Neutrophil (primary cell): Measurements from ENCODE around the gene DOCK4.

Experiments
- H3K27ac ChIP-seq: fragments of 200-600 bp; sonication (generic); 2 replicates; pipeline ENCODE4 v1.5.1; 2016; ENCODE audit warnings: mild to moderate bottlenecking, moderate library complexity
- H3K27me3 ChIP-seq: fragments of 200-600 bp; sonication (generic); 2 replicates; pipeline ENCODE4 v1.6.0; 2016; ENCODE audit warnings: mild to moderate bottlenecking
- H3K36me3 ChIP-seq: fragments of 200-600 bp; sonication (generic); 2 replicates; pipeline ENCODE4 v1.5.1; 2017
- H3K4me1 ChIP-seq, 2 experiments: fragments of 200-600 bp in 1 of 2; sonication (generic) in 1 of 2; 1 replicate in 1 of 2; 2 replicates in 1 of 2; pipeline versions ENCODE4 v1.5.1 to v1.6.1; 2013 to 2016; ENCODE audit warnings: low read depth in 1 of 2, low read length in 1 of 2, mild to moderate bottlenecking in 1 of 2, moderate library complexity in 1 of 2; ENCODE audit not compliant: control insufficient read depth in 1 of 2, insufficient read depth in 1 of 2
- H3K4me3 ChIP-seq, 2 experiments: fragments of 200-600 bp in 1 of 2; sonication (generic) in 1 of 2; 1 replicate in 1 of 2; 2 replicates in 1 of 2; pipeline ENCODE4 v1.5.1; 2013 to 2016; ENCODE audit warnings: low read depth in 1 of 2, low read length in 1 of 2, mild to moderate bottlenecking in 1 of 2, moderate library complexity in 1 of 2
- H3K9me3 ChIP-seq: fragments of 200-600 bp; sonication (generic); 2 replicates; pipeline ENCODE4 v1.5.1; 2016
- TF ChIP-seq, protein P1 (sequence below): fragments of 200-600 bp; sonication (generic); IDR thresholded peaks from 2 replicates; pipeline ENCODE4 v1.5.1; 2016; ENCODE audit warnings: antibody characterized with exemption

Gene DOCK4

DNA sequence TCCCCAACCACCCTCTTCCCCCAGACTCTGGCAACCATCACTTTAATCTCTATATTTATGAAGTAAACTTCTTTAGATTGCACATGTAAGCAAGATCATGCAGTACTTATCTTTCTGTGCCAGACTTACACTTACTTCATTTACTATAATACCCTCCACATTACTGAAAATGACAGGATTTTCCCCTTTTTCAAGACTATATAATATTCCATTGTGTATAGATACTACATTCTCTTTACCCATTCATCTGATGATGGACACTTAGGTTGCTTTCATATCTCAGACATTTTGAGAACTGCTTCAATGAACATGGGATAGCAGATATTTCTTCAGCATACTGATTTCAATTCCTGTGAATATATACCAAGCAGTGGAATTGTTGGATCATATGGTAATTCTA is 4.4 kb downstream of the DOCK4 start:
- peaks cover 28% of the 10 kb centered on the region for H3K27me3 ChIP-seq
- no peak overlapping the region for H3K4me3 ChIP-seq
- TF ChIP-seq, protein P1, sequence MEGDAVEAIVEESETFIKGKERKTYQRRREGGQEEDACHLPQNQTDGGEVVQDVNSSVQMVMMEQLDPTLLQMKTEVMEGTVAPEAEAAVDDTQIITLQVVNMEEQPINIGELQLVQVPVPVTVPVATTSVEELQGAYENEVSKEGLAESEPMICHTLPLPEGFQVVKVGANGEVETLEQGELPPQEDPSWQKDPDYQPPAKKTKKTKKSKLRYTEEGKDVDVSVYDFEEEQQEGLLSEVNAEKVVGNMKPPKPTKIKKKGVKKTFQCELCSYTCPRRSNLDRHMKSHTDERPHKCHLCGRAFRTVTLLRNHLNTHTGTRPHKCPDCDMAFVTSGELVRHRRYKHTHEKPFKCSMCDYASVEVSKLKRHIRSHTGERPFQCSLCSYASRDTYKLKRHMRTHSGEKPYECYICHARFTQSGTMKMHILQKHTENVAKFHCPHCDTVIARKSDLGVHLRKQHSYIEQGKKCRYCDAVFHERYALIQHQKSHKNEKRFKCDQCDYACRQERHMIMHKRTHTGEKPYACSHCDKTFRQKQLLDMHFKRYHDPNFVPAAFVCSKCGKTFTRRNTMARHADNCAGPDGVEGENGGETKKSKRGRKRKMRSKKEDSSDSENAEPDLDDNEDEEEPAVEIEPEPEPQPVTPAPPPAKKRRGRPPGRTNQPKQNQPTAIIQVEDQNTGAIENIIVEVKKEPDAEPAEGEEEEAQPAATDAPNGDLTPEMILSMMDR: no peak
- peaks cover 27% of the 10 kb centered on the region in 2 experiments for H3K4me1 ChIP-seq
- no peak overlapping the region for H3K27ac ChIP-seq
- H3K9me3 ChIP-seq: no peaks in the 10 kb centered on the region
- no peaks in the 10 kb centered on the region for H3K36me3 ChIP-seq

DNA sequence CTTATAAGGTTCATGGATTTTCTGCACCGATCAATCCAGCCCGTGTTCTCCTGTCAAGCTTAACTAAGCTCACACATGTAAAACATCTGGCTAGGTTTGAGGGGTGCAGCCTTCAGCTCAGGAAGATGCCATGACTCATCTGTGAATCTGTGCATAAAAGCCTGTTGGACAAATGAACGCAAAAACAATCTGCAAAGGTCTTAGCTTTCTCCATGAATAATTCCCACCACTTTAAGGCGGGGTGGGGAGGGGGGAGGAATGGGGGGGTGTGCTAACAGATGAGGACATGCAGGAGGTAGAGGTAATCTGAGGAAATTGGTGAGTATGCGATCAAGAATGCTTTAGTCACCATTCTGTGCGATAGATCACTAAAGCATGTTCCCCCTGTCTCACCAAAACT is 4.8 kb downstream of the DOCK4 start:
- Histone ChIP-seq H3K4me1 (peaks cover 26 to 27% of the 10 kb centered on the region in 2 experiments), H3K9me3 (no peaks in the 10 kb centered on the region), H3K27me3 (peaks cover 28% of the 10 kb centered on the region), H3K36me3 (no peaks in the 10 kb centered on the region), H3K27ac (no peak overlapping the region), H3K4me3 (no peak overlapping the region)
- TF ChIP-seq, protein P1: no peak

DNA sequence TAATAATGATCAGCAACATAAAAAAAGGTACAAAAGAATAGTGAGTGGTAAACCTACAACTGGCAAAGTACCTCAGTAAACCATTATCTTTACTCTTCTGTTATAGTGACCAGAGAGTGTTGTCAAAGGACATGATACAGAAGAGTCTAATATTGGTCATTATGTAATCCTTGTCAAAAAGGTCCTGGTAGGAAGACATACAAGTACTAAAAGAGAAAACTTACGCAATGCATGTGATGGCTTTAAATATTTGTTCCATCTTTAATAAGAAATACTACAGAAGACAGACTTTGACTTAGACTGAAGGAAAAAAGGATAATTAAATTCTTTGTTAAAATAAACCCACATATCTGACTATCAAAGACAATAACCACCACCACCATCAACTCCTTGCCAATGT is 6.5 kb downstream of the DOCK4 start:
- H3K27me3 ChIP-seq: peaks cover 19% of the 10 kb centered on the region
- H3K27ac ChIP-seq: no peak overlapping the region
- peaks cover 18% of the 10 kb centered on the region in 2 experiments for H3K4me1 ChIP-seq
- no peaks in the 10 kb centered on the region for H3K36me3 ChIP-seq
- no peaks in the 10 kb centered on the region for H3K9me3 ChIP-seq
- TF ChIP-seq, protein P1: no peak
- no peak overlapping the region for H3K4me3 ChIP-seq

DNA sequence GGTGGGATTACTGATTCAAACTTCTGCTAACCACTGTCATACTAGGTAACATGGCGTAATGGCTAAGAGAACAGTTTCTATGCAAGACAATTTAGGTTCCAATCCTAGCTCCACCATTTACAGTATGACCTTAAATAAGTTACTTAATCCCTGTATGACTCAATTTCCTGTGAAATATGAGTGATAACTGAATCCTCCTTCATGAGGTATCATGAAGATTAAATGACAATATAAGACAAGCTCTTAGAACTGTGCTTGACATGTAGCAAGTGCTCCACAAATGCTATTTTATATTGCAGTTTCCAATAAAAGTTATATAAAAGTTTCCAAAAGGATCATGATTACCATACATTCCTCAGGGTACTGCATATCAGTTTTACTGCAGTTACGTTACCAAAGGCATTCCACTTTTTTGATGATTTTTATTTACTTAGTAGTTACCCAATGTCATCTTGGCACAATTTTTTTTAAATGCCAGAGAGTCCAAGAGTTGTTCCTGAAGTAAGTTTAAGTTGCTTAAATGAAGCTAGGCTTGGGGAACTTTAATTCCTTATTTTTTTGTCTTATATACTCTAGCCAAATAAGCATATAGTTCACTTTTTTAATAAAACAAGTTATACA is 7.1 kb downstream of the DOCK4 start:
- Histone ChIP-seq H3K4me3 (no peak overlapping the region), H3K36me3 (no peaks in the 10 kb centered on the region), H3K27me3 (peaks cover 14% of the 10 kb centered on the region), H3K4me1 (peaks cover 13% of the 10 kb centered on the region in 2 experiments), H3K9me3 (no peaks in the 10 kb centered on the region), H3K27ac (no peak overlapping the region)
- TF ChIP-seq, protein P1: no peak

DNA sequence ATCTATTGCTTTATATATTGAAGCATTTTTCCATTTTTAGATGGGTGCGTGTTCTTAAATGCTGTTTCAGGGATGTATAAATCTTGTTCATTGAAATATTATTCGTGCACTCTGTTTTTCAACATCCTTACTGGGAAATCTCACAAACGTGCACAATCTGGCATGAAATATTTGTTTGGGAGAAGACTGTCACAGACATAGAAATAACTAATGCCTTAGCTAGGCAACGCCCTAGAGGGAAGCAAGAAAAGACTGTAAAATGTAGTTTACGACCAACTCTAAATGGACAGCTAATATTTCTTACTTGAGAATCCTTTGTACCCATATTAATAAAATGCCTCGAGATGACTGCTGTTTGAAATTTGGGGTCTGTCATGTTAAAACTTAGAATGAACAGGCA is 8.9 kb downstream of the DOCK4 start:
- Histone ChIP-seq H3K36me3 (no peaks in the 10 kb centered on the region), H3K27ac (no peak overlapping the region), H3K4me1 (peaks cover 0 to 1% of the 10 kb centered on the region in 2 experiments), H3K27me3 (no peaks in the 10 kb centered on the region), H3K9me3 (no peaks in the 10 kb centered on the region), H3K4me3 (no peak overlapping the region)
- TF ChIP-seq, protein P1: no peak

DNA sequence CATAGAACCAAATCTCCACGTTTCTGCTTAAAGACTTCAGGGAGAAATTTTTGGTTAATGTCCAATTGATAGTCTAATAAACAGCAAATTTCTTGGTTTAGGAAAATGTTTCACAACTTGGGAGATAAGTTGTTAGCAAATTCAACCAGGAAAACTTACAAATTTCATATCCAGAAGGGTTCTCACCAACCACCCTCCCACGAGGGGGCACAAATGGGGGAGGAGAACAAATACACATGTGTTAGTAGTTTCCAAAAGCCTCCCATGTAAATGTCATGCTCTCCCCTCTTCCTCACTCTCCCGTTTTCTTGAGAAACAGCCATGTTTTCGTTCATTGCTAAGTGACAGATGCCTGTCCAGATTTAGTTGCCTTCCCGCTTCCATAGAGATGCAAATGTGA is 10.5 kb downstream of the DOCK4 start:
- H3K4me3 ChIP-seq: no peak overlapping the region
- TF ChIP-seq, protein P1: no peak
- H3K27ac ChIP-seq: no peak overlapping the region
- no peaks in the 10 kb centered on the region for H3K27me3 ChIP-seq
- no peaks in the 10 kb centered on the region for H3K36me3 ChIP-seq
- H3K9me3 ChIP-seq: no peaks in the 10 kb centered on the region
- no peaks in the 10 kb centered on the region for H3K4me1 ChIP-seq
